A549 treated with AZD9567 at 1 μM for 4 hours (cell line): ENCODE measurements around the gene RAD18. TPM values are rescaled to one million over a fixed set of nuclear protein-coding genes. Genes with fewer than 3 reads are reported as not detected.

Experiments
- total RNA-seq: library from RNA; stranded (reverse); fragments of 200-300 nt; extraction: Qiagen RNA extraction; gene quantifications from 5 replicates; pipeline ENCODE4 v1.2.3, GENCODE V29; 2022; ENCODE audit not compliant: insufficient read depth

Gene RAD18
- total RNA-seq = 12.0 to 15.0 TPM (median 13.8 TPM) in 5 replicates

GRCh38 chr3:8963137-8963853 lies at the start of gene RAD18:
RAD18 (minus strand) TSS chr3:8963472; CDS start chr3:8963385, 87 bp downstream.

Other genes starting within 250 kb of the RAD18 start
- gene CAV3, start 229.7 kb downstream of the RAD18 start, total RNA-seq = not detected in 5 replicates
- 6.3 to 12.0 TPM (median 7.1 TPM) in 5 replicates for gene OXTR, start 193.9 kb downstream of the RAD18 start, total RNA-seq